Uterus (tissue), 4 donors: ENCODE measurements around the gene SLFN14. TPM values are rescaled to one million over a fixed set of nuclear protein-coding genes. Genes with fewer than 3 reads are reported as not detected.

Experiments
- DNase-seq, 2 donors: peaks; one replicate each; pipeline ENCODE4 v3.0.0-alpha.2; 2019 to 2020
- H3K27ac ChIP-seq, 2 donors: fragments of 200-600 bp; sonication (generic); 1 replicate in 1 of 2; 2 replicates in 1 of 2; pipeline ENCODE4 v1.5.1; 2016 to 2018
- H3K27me3 ChIP-seq, 2 donors: fragments of 200-600 bp; sonication (generic); one replicate each; pipeline ENCODE4 v1.5.1; 2018 to 2019; ENCODE audit warnings: control low read depth in 1 of 2
- H3K36me3 ChIP-seq, 2 donors: fragments of 200-600 bp; sonication (generic); one replicate each; pipeline ENCODE4 v1.5.1; 2019; ENCODE audit warnings: control low read depth in 1 of 2
- H3K4me1 ChIP-seq, 2 donors: fragments of 200-600 bp; sonication (generic); one replicate each; pipeline ENCODE4 v1.5.1; 2018 to 2019; ENCODE audit warnings: control low read depth in 1 of 2
- H3K4me3 ChIP-seq, 2 donors: fragments of 200-600 bp; sonication (generic); 1 replicate in 1 of 2; 2 replicates in 1 of 2; pipeline ENCODE4 v1.5.1; 2018 to 2019; ENCODE audit warnings: mild to moderate bottlenecking in 1 of 2
- H3K9me3 ChIP-seq, 2 donors: fragments of 200-600 bp; sonication (generic); one replicate each; pipeline ENCODE4 v1.5.1; 2019; ENCODE audit warnings: control low read depth in 1 of 2
- CTCF ChIP-seq, 4 experiments: fragments of 200-600 bp in 2 of 4; fragments of 450-650 bp in 2 of 4; sonication (generic) in 2 of 4; IDR thresholded peaks; one replicate each; pipeline ENCODE4 v1.5.1; 2016 to 2019; ENCODE audit warnings: antibody characterized with exemption in 4 of 4, mild to moderate bottlenecking in 2 of 4, moderate library complexity in 1 of 4
- POLR2A ChIP-seq, 2 donors: fragments of 450-650 bp; IDR thresholded peaks; one replicate each; pipeline ENCODE4 v1.6.1; 2016; ENCODE audit warnings: antibody characterized with exemption in 2 of 2, mild to moderate bottlenecking in 1 of 2, moderate library complexity in 1 of 2
- intact Hi-C: fragments of 100-400 bp; cut with DNase I; formaldehyde crosslinking; loops from one replicate; pipeline ENCODE4 v1.15.1; 2023; ENCODE audit warnings: low total_unique reads
- total RNA-seq, 4 donors: library from RNA; depleted of rRNA in 3 of 4; stranded (reverse); fragments of >200 nt in 3 of 4; gene quantifications; one replicate each; pipeline versions ENCODE4 v1.1.0 to v1.2.4, GENCODE V29; 2014 to 2023
- donor health status: DM: yes; HTN: yes; CAD: no.

SLFN14 gene
- total RNA-seq, 4 donors from 2014 or later, result 0.76 TPM; not detected in 3

GRCh38 chr17:35587074-35587961, 26.7 kb upstream of the SLFN14 start, which contains the start of gene AP2B1:
Gene AP2B1 (plus strand): TSS chr17:35587322. CDS start chr17:35594031, 6,709 bp downstream.
- intact Hi-C loops, result no loop called here
- Histone ChIP-seq H3K4me3 (peak within 1 kb of the TSS; percentile 82 to 97), H3K4me1 (no peaks in the 10 kb centered on the region), H3K36me3 (no peaks in the 10 kb centered on the region), H3K9me3 (no peaks in the 10 kb centered on the region), H3K27ac (peak within 1 kb of the TSS; percentile 73 to 85), H3K27me3 (no peaks in the 10 kb centered on the region)
- DNase-seq, result peak; percentile 94 to 95
- peak; percentile 50 to 68 for TF ChIP-seq POLR2A (IDR thresholded peaks at IDR 0.05)
- TF ChIP-seq CTCF (IDR thresholded peaks at IDR 0.05), result peak in 2 of 4 experiments; percentile 32 to 33

GRCh38 chr17:35586569-35587073, 26.0 kb upstream of the SLFN14 start:
- Histone ChIP-seq H3K4me1 (no peaks in the 10 kb centered on the region), H3K9me3 (no peaks in the 10 kb centered on the region), H3K36me3 (no peaks in the 10 kb centered on the region), H3K27ac (peak overlapping the region; percentile 73 to 85), H3K4me3 (peak overlapping the region; percentile 82 to 97), H3K27me3 (no peaks in the 10 kb centered on the region)
- intact Hi-C loops, result no loop called here
- no peak for TF ChIP-seq POLR2A (IDR thresholded peaks at IDR 0.05)
- TF ChIP-seq CTCF (IDR thresholded peaks at IDR 0.05), result no peak
- DNase-seq, result no peak

- no peaks in the 10 kb centered on the region for H3K9me3 ChIP-seq
- DNase-seq, result no peak
- no peak overlapping the region for H3K27ac ChIP-seq
- peaks cover 0 to 4% of the 10 kb centered on the region in 2 donors for H3K4me1 ChIP-seq
- H3K4me3 ChIP-seq, result no peak overlapping the region
- H3K36me3 ChIP-seq, result no peaks in the 10 kb centered on the region
- no peaks in the 10 kb centered on the region for H3K27me3 ChIP-seq
- TF ChIP-seq CTCF (IDR thresholded peaks at IDR 0.05) (no peak), POLR2A (IDR thresholded peaks at IDR 0.05) (no peak)
- intact Hi-C loops, result no loop called here
Observed at GRCh38 chr17:35584061-35584460, 23.4 kb upstream of the SLFN14 start.

- intact Hi-C loops, result no loop called here
- peak overlapping the region; percentile 85 to 89 for H3K27ac ChIP-seq
- DNase-seq, result no peak
- peak overlapping the region; percentile 54 to 90 for H3K4me3 ChIP-seq
- no peak for TF ChIP-seq CTCF (IDR thresholded peaks at IDR 0.05)
- no peak for TF ChIP-seq POLR2A (IDR thresholded peaks at IDR 0.05)
- peaks cover 0 to 5% of the 10 kb centered on the region in 2 donors for H3K4me1 ChIP-seq
- H3K36me3 ChIP-seq, result no peaks in the 10 kb centered on the region
- H3K9me3 ChIP-seq, result no peaks in the 10 kb centered on the region
- no peaks in the 10 kb centered on the region for H3K27me3 ChIP-seq
Observed at GRCh38 chr17:35578929-35579432, 18.4 kb upstream of the SLFN14 start.
